H1 (cell line): ENCODE measurements around the gene KIF2C. TPM values are rescaled to one million over a fixed set of nuclear protein-coding genes. Genes with fewer than 3 reads are reported as not detected.

ENCODE experiments used
- CTCF ChIA-PET: fragments of 300-600 bp; sonication (Branson Sonifier 250); formaldehyde crosslinking; loops from one replicate; lab custom pipeline; 2021; ENCODE audit not compliant: partially characterized antibody; lab: Charles Lee
- POLR2A ChIA-PET: fragments of 300-600 bp; sonication (Branson Sonifier 250); formaldehyde crosslinking; loops from one replicate; lab custom pipeline; 2021; ENCODE audit warnings: inconsistent platforms; ENCODE audit not compliant: partially characterized antibody; lab: Charles Lee
- DNase-seq, 2 experiments: peaks; one replicate each; pipeline versions ENCODE4 v3.0.0 to v3.0.0-alpha.2; 2010 to 2022; ENCODE audit warnings: low spot score in 2 of 2, low read depth in 1 of 2, mixed read lengths in 1 of 2
- FAIRE-seq: peaks from 2 replicates; lab custom pipeline; 2011; peaks lifted over from hg19 to GRCh38; lab: Jason Lieb, UNC
- H2AFZ ChIP-seq: 2 replicates; pipeline ENCODE4 v1.8.1; 2012; ENCODE audit warnings: low read length, inconsistent platforms
- H2AK5ac ChIP-seq: 2 replicates; pipeline ENCODE4 v1.6.1; 2013; ENCODE audit warnings: low read depth, low read length
- H2BK120ac ChIP-seq: replicated peaks from 2 replicates; pipeline ENCODE3; 2013; ENCODE audit warnings: low read depth, low read length, inconsistent platforms
- H2BK12ac ChIP-seq: 2 replicates; pipeline ENCODE4 v1.6.1; 2013; ENCODE audit warnings: low read depth, low read length
- H2BK15ac ChIP-seq: 2 replicates; pipeline ENCODE4 v1.6.1; 2013; ENCODE audit warnings: low read length
- H2BK20ac ChIP-seq: 2 replicates; pipeline ENCODE4 v1.6.1; 2013; ENCODE audit warnings: low read length
- H2BK5ac ChIP-seq: 2 replicates; pipeline ENCODE4 v1.6.1; 2013; ENCODE audit warnings: low read depth, low read length
- H3K14ac ChIP-seq: 2 replicates; pipeline ENCODE4 v1.6.1; 2013; ENCODE audit warnings: inconsistent platforms; ENCODE audit not compliant: insufficient read length
- H3K18ac ChIP-seq: 2 replicates; pipeline ENCODE4 v1.6.1; 2013; ENCODE audit warnings: low read length; ENCODE audit errors: extremely low read depth
- H3K23ac ChIP-seq: 2 replicates; pipeline ENCODE4 v1.6.1; 2013; ENCODE audit warnings: inconsistent platforms; ENCODE audit not compliant: insufficient read length
- H3K23me2 ChIP-seq: 2 replicates; pipeline ENCODE4 v1.6.1; 2013; ENCODE audit warnings: low read depth, low read length
- H3K27ac ChIP-seq: 2 replicates; pipeline ENCODE4 v1.6.1; 2011; ENCODE audit warnings: low read depth, low read length, inconsistent platforms
- H3K27me3 ChIP-seq, 4 experiments: replicated peaks in 1 of 4; 1 replicate in 1 of 4; 2 replicates in 3 of 4; pipeline versions ENCODE4 v1.6.1 to v1.8.1; 2011 to 2013; ENCODE audit warnings: low read length in 3 of 4, mild to moderate bottlenecking in 3 of 4, inconsistent platforms in 2 of 4, mixed read lengths in 2 of 4, moderate library complexity in 1 of 4; ENCODE audit not compliant: control insufficient read depth in 3 of 4, insufficient read depth in 3 of 4; ENCODE audit errors: extremely low read depth in 1 of 4
- H3K36me3 ChIP-seq, 4 experiments: 2 replicates each; pipeline versions ENCODE4 v1.6.1 to v1.8.1; 2011 to 2013; ENCODE audit warnings: mild to moderate bottlenecking in 4 of 4, low read length in 3 of 4, moderate library complexity in 2 of 4, control low read depth in 1 of 4, inconsistent platforms in 1 of 4; ENCODE audit not compliant: insufficient read depth in 4 of 4, control insufficient read depth in 2 of 4
- H3K4ac ChIP-seq: replicated peaks from 2 replicates; pipeline ENCODE3; 2013; ENCODE audit warnings: low read length, low read depth, mixed read lengths, inconsistent platforms; ENCODE audit not compliant: insufficient read length
- H3K4me1 ChIP-seq, 4 experiments: replicated peaks in 1 of 4; 1 replicate in 1 of 4; 2 replicates in 3 of 4; pipeline versions ENCODE4 v1.6.1 to v1.8.1; 2011 to 2013; ENCODE audit warnings: low read length in 3 of 4, inconsistent platforms in 2 of 4, mixed read lengths in 1 of 4; ENCODE audit not compliant: insufficient read depth in 4 of 4, control insufficient read depth in 3 of 4
- H3K4me2 ChIP-seq, 2 experiments: 2 replicates each; pipeline versions ENCODE4 v1.6.1 to v1.8.1; 2011 to 2013; ENCODE audit warnings: low read depth in 2 of 2, low read length in 2 of 2, control low read depth in 1 of 2, inconsistent platforms in 1 of 2, mild to moderate bottlenecking in 1 of 2; ENCODE audit not compliant: insufficient read depth in 1 of 2
- H3K4me3 ChIP-seq, 4 experiments: fragments of 200-600, 300-600 bp in 1 of 4; sonication (generic), shearing (Covaris generic), sonication (Bioruptor Twin) in 1 of 4; 2 replicates each; pipeline versions ENCODE4 v1.5.1 to v1.8.1; 2011 to 2016; ENCODE audit warnings: low read length in 4 of 4, low read depth in 3 of 4, control low read depth in 2 of 4, inconsistent platforms in 2 of 4, mild to moderate bottlenecking in 2 of 4, mixed read lengths in 1 of 4, moderate library complexity in 1 of 4; ENCODE audit not compliant: insufficient read depth in 2 of 4; ENCODE audit errors: extremely low read depth in 1 of 4
- H3K56ac ChIP-seq: replicated peaks from 2 replicates; pipeline ENCODE3; 2013; ENCODE audit warnings: low read depth, mild to moderate bottlenecking, mixed read lengths, low read length, inconsistent platforms; ENCODE audit not compliant: insufficient read length
- H3K79me1 ChIP-seq: 2 replicates; pipeline ENCODE4 v1.6.1; 2013; ENCODE audit warnings: low read depth, low read length, control low read depth
- H3K79me2 ChIP-seq, 2 experiments: 2 replicates each; pipeline versions ENCODE4 v1.6.1 to v1.8.1; 2012 to 2013; ENCODE audit warnings: low read length in 2 of 2, mild to moderate bottlenecking in 2 of 2, inconsistent platforms in 1 of 2; ENCODE audit not compliant: insufficient read depth in 2 of 2, control insufficient read depth in 1 of 2
- H3K9ac ChIP-seq, 4 experiments: replicated peaks in 1 of 4; 1 replicate in 1 of 4; 2 replicates in 3 of 4; pipeline versions ENCODE4 v1.6.1 to v1.8.1; 2011 to 2013; ENCODE audit warnings: low read depth in 3 of 4, low read length in 3 of 4, control low read depth in 2 of 4, mild to moderate bottlenecking in 2 of 4, moderate library complexity in 2 of 4, inconsistent platforms in 1 of 4; ENCODE audit errors: extremely low read depth in 1 of 4
- H3K9me3 ChIP-seq, 2 experiments: 2 replicates each; pipeline versions ENCODE4 v1.6.1 to v1.8.1; 2012 to 2013; ENCODE audit warnings: mild to moderate bottlenecking in 2 of 2, moderate library complexity in 2 of 2, control low read depth in 1 of 2, inconsistent platforms in 1 of 2, low read depth in 1 of 2, low read length in 1 of 2, mixed read lengths in 1 of 2; ENCODE audit not compliant: insufficient read depth in 2 of 2
- H4K20me1 ChIP-seq, 2 experiments: replicated peaks in 1 of 2; 2 replicates each; pipeline versions ENCODE3 to v1.8.1; 2011 to 2013; ENCODE audit warnings: inconsistent platforms in 2 of 2, low read length in 2 of 2, mild to moderate bottlenecking in 1 of 2; ENCODE audit not compliant: insufficient read depth in 2 of 2, control insufficient read depth in 1 of 2
- H4K5ac ChIP-seq: 2 replicates; pipeline ENCODE4 v1.6.1; 2013; ENCODE audit warnings: low read length, low read depth, mixed read lengths, inconsistent platforms; ENCODE audit not compliant: insufficient read length
- H4K8ac ChIP-seq: 2 replicates; pipeline ENCODE4 v1.8.0; 2013; ENCODE audit warnings: mild to moderate bottlenecking, moderate library complexity, low read length, inconsistent platforms; ENCODE audit not compliant: insufficient read depth; ENCODE audit errors: extremely low read depth
- H4K91ac ChIP-seq: replicated peaks from 2 replicates; pipeline ENCODE3; 2013; ENCODE audit warnings: low read length, mixed read lengths, inconsistent platforms; ENCODE audit not compliant: insufficient read length
- SAP30 ChIP-seq: fragments of 300-600 bp; sonication (generic); IDR thresholded peaks from 2 replicates; pipeline ENCODE4 v1.7.1; 2012; ENCODE audit warnings: low read length, moderate library complexity, mild to moderate bottlenecking, inconsistent platforms; ENCODE audit not compliant: insufficient read depth, insufficient replicate concordance
- TAF1 ChIP-seq: IDR thresholded peaks from 2 replicates; pipeline ENCODE4 v1.6.1; 2011; ENCODE audit warnings: mild to moderate bottlenecking, low read depth, low read length
- WGBS, 2 experiments: shearing (Covaris generic) in 1 of 2; methylation state at CpG; one replicate each; pipeline versions ENCODE4 v1.1.6 to v1.1.7; 2013 to 2015; ENCODE audit warnings: low lambda C conversion rate in 2 of 2, mixed read lengths in 2 of 2, inconsistent platforms in 1 of 2, low coverage in 1 of 2, missing lambda C conversion rate in 1 of 2; ENCODE audit not compliant: insufficient replicate concordance in 2 of 2, insufficient coverage in 1 of 2, insufficient read length in 1 of 2; ENCODE audit errors: extremely low coverage in 1 of 2, missing lambda C conversion rate in 1 of 2; 5-methylcytosine and 5-hydroxymethylcytosine counted together
- polyA plus RNA-seq, 7 experiments: library from polyadenylated mRNA; depleted of rRNA in 3 of 7; stranded (reverse) in 5 of 7; unstranded in 2 of 7; fragments of >200 nt in 5 of 7; fragments of 200-250 nt in 2 of 7; gene quantifications; 1 replicate in 5 of 7; 2 replicates in 1 of 7; 4 replicates in 1 of 7; pipeline versions ENCODE4 v1.2.1 to v1.2.3, GENCODE V29; 2011 to 2013; ENCODE audit warnings: missing spikeins in 2 of 7, mixed read lengths in 2 of 7
- total RNA-seq: library from RNA; stranded (reverse); fragmentation: NEBNext Ultra II Directional; extraction: Animal tissue kit (Norgen Biotek cat#: 25700); gene quantifications from 2 replicates; pipeline ENCODE4 v1.2.1, GENCODE V29; 2021

Gene KIF2C
- total and polyA plus RNA-seq, 2 of the 8 experiments (the other 6 are each of a cell fraction or from before 2014, with no cell fraction given): 41.8 to 68.1 TPM

- POLR2A ChIA-PET: interaction anchor here (3.0 to 11.3 kb wide), 7 partner anchors 8 to 22 kb away, joined by 10 to 151 read pairs (median 28); partner anchors contain the start of genes KIF2C and RPS8
- H3K14ac ChIP-seq: no peak overlapping the region
- H3K79me1 ChIP-seq: 0 out of 2 replicates have a peak, but pooled peaks cover 2% of the 10 kb centered on the region
- H4K5ac ChIP-seq: no peak overlapping the region
- DNase-seq (no peak), FAIRE-seq (no peak)
- H2BK12ac ChIP-seq: no peak overlapping the region
- H3K27ac ChIP-seq: no peak overlapping the region
- no peak overlapping the region for H2AFZ ChIP-seq
- no peaks in the 10 kb centered on the region for H3K79me2 ChIP-seq
- 92% methylated on average over 11 of the region's 11 CpGs; no CpG with 5 or more reads in 1 of the 2 experiments for WGBS, 2 experiments
- H3K4me1 ChIP-seq: no peaks in the 10 kb centered on the region
- no peak overlapping the region for H3K4me2 ChIP-seq
- no peak overlapping the region for H2AK5ac ChIP-seq
- H3K18ac ChIP-seq: no peak overlapping the region
- no peak overlapping the region for H3K23ac ChIP-seq
- no peak overlapping the region for H2BK5ac ChIP-seq
- no peak overlapping the region for H3K4ac ChIP-seq
- H3K36me3 ChIP-seq: peaks cover 55 to 92% (median 82%) of the 10 kb centered on the region in 4 experiments
- no peak overlapping the region for H2BK120ac ChIP-seq
- H4K91ac ChIP-seq: no peak overlapping the region
- H4K8ac ChIP-seq: no peak overlapping the region
- no peak for TF ChIP-seq SAP30
- no peak for TF ChIP-seq TAF1
- no peaks in the 10 kb centered on the region for H3K27me3 ChIP-seq
- H4K20me1 ChIP-seq: peaks cover 0 to 4% of the 10 kb centered on the region in 2 experiments
- no peak overlapping the region for H2BK20ac ChIP-seq
- H3K23me2 ChIP-seq: no peaks in the 10 kb centered on the region
- H3K4me3 ChIP-seq: no peak overlapping the region
- H3K9ac ChIP-seq: no peak overlapping the region
- H2BK15ac ChIP-seq: no peak overlapping the region
- H3K56ac ChIP-seq: no peak overlapping the region
- H3K9me3 ChIP-seq: no peaks in the 10 kb centered on the region
- CTCF ChIA-PET: interaction anchor here (0.6 to 1.8 kb wide), 4 partner anchors 8 to 133 kb away, joined by 3 to 21 read pairs (median 3); no protein-coding TSS in a partner anchor
These were observed 19.4 kb downstream of the KIF2C start for GRCh38 chr1:44759077-44759476.
